GM18858 (cell line): ENCODE measurements around the gene SLC6A17.
A peak's percentile ranks its signal among the peaks of the same experiment; 100 is the strongest.

ENCODE experiments used
- ATAC-seq: cut with Tn5 transposase; IDR thresholded peaks from one replicate; pipeline ENCODE4 v1.9.1; 2021; ENCODE audit not compliant: unreplicated experiment

The SLC6A17 gene

GRCh38 chr1:110218137-110218536 lies 67.8 kb downstream of the SLC6A17 start:
- ATAC-seq, result no peak

- no peak for ATAC-seq
Observed at GRCh38 chr1:110218739-110219138, 68.4 kb downstream of the SLC6A17 start.

DNA sequence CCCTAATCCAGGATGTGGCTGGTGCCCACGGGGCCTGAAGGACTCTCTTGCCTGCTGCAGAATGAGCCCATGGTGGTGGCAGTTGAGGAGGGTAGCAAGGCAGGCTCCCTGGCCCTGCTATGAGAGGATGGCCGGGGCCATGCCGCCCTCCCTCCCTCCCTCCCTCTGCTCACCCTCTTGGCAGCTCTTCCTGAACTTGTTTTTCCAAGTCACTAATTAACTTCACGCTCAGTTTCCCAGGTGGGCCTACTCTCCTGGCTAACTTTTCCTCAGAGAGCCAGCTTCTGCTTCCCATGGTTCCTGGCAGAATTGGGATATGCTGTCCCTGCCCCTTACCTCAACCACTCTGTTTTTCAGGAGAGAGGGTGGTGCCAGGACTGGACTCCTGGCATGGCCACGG lies 70.0 kb downstream of the SLC6A17 start:
- ATAC-seq, result no peak

DNA sequence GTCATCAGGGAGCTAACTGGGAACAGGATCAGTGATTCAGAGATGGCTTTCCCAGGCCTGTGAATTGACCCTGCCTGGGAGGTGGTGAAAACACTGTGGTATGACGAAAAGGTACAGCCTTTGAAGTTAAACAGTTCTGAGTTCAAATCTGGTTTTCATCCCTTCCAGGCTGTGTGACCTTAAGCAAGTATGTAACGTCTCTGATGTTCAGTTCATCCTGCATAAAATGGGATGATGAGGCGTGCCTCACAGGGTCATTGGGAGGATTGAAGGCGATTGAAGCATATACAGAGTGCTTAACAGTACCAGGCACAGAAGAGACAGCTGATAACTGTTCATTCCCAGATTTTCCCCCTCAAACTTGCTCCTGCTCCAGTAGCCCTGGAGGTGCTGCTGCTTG lies 70.8 kb downstream of the SLC6A17 start:
- no peak for ATAC-seq

GRCh38 chr1:110223127-110223526 lies 72.8 kb downstream of the SLC6A17 start:
- no peak for ATAC-seq

DNA sequence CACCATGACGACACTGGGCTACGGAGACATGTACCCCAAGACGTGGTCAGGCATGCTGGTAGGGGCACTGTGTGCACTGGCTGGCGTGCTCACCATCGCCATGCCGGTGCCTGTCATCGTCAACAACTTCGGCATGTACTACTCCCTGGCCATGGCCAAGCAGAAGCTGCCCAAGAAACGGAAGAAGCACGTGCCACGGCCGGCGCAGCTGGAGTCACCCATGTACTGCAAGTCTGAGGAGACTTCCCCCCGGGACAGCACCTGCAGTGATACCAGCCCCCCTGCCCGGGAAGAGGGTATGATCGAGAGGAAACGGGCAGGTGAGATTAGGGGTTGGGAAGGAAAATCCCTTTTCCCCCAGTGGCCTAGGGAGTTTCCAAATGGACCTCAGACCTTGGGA lies 73.3 kb downstream of the SLC6A17 start:
- ATAC-seq, result no peak

- ATAC-seq, result no peak
Observed at GRCh38 chr1:110224240-110224995, 74.1 kb downstream of the SLC6A17 start.

DNA sequence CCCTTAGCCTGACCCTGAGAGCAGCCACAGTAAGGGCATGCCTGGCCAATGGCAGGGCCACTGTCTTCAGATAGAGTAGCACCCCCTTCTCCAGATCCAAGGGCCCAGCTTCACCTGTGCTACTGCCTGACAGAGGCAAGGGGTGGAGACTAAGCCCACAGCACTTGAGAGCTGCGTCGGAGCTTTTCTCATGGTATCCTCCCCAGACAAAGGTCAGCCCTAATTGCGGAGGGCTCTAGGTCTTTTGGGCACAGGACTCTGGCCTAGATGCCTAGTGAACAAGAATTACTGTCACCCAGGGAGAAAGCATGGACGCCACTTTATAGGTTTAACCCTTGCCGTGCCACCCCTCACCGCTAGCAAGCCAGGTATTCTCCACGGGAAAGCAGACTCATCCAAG lies 74.9 kb downstream of the SLC6A17 start:
- no peak for ATAC-seq

DNA sequence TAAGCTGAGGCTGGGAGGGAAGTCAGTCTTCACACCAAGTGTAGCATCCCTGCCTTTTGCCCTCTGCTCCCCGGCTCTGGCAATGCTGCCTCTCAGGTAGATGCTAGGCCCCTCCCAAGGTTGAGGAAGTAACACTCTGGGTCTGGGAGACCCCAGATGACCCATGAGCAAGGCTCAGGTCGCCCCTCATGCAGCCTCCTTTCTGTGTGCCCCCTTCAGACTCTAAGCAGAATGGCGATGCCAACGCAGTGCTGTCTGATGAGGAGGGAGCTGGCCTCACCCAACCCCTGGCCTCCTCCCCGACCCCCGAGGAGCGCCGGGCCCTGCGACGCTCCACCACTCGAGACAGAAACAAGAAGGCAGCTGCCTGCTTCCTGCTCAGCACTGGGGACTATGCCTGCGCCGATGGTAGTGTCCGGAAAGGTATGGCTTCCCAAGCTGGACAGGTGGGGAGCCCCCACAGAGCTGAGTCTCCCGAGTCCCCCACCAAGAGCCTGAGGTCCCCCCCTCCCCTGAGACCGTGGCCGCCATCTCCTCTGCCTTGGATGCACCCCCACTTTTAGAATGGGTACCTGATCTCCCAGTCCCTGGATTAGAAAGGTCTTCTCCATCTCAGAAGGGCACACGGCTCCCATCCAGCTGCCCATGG lies 75.6 kb downstream of the SLC6A17 start:
- ATAC-seq, result no peak

GRCh38 chr1:110227774-110228173 lies 77.5 kb downstream of the SLC6A17 start:
- no peak for ATAC-seq

- ATAC-seq, result no peak
Observed at GRCh38 chr1:110228381-110228780, 78.1 kb downstream of the SLC6A17 start.

DNA sequence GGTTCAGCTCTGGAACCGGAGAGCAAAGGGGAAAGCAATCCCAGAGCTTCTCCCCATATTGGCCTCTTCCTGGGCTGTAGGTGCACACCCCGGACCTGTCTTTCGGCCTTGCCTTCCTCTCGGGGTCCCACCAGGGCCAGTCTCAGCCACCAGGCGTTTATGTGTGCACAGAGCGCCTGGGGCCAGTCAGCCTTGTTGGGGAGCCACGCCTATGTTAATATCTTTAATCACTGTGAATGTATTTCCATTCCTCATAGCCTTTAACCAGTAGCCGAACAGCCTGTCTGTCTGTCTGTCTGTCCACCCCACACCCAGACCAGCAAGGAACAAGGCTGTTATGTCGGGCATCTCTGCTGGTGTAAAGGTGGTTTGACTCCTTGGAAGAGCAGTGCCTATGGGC lies 78.6 kb downstream of the SLC6A17 start:
- ATAC-seq, result no peak

DNA sequence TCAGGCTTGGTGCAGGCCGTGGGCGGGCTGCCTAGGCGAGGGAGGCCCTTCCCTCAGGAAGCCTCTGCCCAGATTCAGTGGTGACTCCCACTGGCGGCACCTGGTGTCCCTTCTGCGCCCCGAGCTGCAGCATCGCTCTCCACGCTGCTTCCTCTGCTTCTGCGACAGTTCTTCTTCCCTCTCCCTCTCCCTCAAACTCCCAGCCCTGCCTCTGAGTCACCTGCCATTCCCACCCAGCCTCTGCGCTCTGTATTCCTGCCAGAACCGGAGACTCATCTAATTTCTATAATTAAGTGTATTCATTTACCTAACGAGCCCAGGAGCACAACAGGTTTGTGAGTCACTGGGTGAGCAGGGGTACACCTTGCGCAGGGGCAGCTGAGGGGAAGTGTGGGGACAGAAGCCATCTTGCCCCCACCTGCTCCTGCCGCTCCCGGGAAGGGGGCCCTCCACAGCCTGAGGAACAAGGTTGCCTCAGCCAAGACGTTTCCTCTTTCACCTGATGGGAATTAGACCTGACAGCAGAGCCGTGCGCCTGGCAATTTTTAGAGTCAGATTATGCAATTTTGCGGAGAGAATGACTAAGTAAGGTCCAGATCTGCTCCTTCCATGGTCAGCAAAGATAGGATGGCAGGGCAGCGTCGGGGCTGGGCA lies 79.2 kb downstream of the SLC6A17 start:
- ATAC-seq, result no peak

DNA sequence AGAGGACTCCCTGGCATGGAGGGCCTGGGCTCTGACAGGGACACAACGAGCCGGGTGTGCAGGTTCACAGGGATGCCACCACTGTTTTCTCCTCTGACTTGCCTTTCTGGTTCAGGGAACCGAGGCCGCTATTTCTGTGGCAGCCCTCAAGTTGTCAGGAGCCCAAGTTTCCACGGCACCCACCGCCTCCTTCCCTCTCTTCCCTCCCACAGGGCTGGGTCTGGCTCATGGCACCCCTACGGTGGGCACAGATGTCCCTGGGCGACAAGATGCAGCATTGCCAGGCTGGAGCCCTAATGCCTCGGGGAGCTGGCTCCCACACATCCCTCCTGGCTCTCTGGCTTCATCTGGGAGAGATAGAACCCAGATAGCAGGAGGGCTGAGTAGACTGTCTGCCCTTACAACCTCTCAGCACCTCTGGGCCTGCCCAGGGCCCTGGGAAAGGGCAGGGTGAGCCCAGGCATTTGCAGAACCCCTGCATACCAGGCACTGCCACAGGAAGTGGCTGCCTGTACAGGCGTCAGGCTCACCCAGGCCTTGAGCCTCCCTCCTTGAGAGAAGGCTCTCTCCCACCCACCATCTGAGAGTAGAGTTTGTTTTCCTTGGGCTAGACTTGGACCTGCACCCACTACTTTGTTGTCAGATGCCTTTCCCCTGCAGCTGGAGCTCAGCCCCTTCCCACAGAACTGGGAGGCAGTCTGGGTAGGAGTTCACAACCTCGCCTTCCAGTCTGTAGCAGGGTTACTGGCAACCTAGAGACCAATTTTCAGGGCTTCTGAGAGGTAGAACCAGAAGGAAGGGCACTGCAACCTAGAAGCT lies 80.3 kb downstream of the SLC6A17 start:
- ATAC-seq, result no peak

DNA sequence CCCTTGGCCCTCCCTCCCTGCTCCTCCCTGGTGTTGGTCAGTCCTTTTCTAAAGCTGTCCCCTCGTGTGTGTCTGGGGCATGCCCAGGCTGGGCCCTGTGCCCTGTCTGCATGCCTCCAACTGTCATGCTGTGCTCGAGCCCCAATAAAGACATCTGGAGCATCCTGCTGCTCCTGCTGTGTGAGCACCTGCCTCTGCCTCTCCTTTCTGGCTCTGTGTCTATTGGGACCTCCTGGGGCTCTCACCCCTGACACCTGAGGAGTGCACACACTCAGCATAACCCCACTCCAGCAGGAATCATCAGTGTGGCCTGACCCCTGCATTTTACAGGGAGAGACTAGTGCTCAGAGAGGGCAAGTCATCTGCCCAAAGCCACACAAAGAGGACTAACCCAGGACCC lies 83.6 kb downstream of the SLC6A17 start:
- ATAC-seq, result no peak

DNA sequence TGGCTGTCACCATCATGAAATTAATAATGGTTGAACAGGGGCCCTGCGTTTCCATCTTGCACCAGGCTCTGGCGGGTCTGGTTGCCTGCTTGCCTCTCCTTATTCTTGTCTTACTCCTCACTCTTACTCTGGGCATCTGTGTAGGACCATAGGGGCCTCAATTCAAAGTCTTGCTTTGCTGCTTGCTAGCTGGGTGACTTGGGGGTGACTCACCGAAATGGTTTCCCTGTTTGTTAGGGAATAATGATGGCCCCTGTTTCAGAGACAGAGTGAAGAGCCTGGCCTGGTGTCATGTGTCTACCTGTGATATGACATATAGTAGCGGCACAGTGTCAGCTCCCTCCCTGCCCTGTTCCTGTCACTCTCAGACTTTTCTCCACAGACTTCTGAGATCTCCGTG lies 84.4 kb downstream of the SLC6A17 start:
- ATAC-seq, result no peak

GRCh38 chr1:110235181-110235833 lies 85.0 kb downstream of the SLC6A17 start:
- no peak for ATAC-seq

DNA sequence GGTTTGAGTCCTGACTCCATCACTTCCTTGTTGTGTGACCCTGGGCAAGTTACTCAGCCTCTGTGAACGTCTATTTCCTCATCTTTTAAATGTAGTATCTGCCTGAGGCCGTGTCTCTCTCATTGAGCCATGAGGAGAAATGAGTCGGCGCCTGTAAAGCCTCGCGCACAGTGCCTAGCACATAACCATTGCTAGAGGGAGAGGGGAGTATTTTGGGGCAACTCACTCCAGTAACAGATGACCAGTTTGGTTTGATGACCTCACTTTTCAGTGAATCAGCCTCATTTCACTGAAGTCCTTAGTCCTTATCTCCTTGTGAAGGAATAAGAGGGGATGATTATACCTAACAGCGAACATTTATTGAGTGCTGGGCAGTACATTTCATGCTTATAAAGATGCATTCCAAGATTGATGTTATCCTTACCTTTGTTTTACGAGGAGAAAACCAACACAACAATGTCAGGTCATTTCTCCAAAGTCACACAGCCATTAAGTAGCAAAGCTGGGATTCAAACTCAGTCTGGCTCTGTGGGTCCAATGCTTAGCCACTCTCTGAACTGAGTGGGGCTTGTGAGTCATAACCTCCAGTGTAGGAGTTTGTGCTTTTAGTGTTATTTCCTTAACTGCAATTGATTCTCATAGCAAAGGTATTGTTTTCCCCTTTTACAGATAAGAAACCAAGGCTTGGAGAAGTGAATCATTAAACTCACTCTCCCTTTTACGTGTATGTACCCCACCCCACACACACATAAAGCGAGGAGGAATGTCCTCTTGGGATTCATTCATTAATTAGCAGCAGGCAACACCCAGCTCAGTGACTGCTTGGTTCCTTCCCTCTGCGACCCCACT lies 85.8 kb downstream of the SLC6A17 start:
- peak; percentile 51 for ATAC-seq

GRCh38 chr1:110237386-110238152 lies 87.3 kb downstream of the SLC6A17 start:
- ATAC-seq, result no peak
